Brain pericyte (primary cell): Measurements from ENCODE around the gene SETD3.

ENCODE experiments used
- DNase-seq: peaks from one replicate; pipeline ENCODE4 v3.0.0-alpha.2; 2012; ENCODE audit warnings: low read depth, low spot score

The SETD3 gene

DNA sequence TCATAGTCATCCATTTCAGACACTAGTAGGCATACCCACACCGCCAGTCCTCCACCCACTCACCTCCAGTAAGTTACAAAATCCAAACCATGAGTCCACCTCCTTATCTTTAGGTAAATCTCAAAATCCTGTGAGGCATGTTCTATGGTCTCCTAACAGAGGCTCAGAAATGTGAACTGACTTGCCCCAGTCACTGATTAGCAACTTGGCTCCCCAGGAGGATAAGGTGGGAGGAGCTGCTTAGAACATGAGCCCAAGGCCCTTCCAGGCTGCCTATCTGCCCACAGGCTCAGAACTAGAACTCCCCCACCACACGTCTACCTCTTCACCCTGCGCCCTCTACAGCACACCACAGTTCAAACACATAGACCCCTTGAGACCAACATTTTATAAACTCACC is 19.9 kb downstream of the SETD3 start:
- DNase-seq, result no peak

GRCh38 chr14:99459481-99460100 is 21.1 kb downstream of the SETD3 start:
- no peak for DNase-seq

GRCh38 chr14:99454246-99454645 is 26.4 kb downstream of the SETD3 start:
- DNase-seq, result no peak

DNA sequence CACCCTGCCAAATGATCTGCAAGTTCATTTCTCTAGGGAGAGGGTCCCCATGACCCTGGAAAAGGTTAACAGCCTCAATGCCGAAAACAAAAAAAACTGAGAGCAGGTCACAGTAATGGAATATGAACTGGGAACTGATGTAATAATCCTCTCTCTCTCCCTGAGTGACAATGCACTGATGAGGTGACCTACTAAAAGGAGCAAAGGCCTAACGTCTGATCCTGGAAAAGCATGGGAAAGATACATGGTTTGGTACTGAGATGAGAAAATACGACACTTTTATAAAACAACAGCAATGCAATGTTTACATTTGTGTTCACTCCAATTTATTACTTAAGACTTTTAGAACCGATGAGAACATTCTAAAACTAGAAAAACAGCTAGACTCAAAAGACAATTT is 27.7 kb downstream of the SETD3 start:
- no peak for DNase-seq

GRCh38 chr14:99451234-99451633 is 29.4 kb downstream of the SETD3 start:
- DNase-seq, result no peak

- no peak for DNase-seq
Observed at GRCh38 chr14:99450266-99450665, 30.4 kb downstream of the SETD3 start.

DNA sequence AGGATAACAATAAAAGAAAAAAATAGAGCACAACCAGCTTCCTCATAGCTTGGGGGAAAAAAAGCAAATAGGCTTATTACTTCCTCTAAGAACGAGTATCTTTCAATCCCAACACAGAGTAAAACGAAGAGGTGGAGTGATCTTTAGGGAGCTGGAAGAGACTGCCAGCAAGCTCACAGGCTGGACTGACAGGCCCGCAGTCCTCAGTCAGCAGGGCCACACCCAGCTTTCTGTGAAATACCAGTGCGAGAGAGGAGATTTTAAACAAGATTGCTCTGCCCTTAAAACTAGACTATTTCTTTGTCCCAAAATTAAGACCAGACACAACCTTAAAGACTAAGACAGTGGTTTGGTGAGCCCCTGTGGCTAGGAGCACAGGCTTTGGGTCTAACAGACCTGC is 32.9 kb downstream of the SETD3 start:
- DNase-seq, result no peak

GRCh38 chr14:99445931-99446330 is 34.7 kb downstream of the SETD3 start:
- no peak for DNase-seq

GRCh38 chr14:99441918-99442317 is 38.7 kb downstream of the SETD3 start:
- no peak for DNase-seq

- DNase-seq, result no peak
Observed at GRCh38 chr14:99441157-99441870, 39.3 kb downstream of the SETD3 start.

- no peak for DNase-seq
Observed at GRCh38 chr14:99440278-99440677, 40.4 kb downstream of the SETD3 start.

- DNase-seq, result no peak
Observed at GRCh38 chr14:99437706-99438105, 43.0 kb downstream of the SETD3 start.

DNA sequence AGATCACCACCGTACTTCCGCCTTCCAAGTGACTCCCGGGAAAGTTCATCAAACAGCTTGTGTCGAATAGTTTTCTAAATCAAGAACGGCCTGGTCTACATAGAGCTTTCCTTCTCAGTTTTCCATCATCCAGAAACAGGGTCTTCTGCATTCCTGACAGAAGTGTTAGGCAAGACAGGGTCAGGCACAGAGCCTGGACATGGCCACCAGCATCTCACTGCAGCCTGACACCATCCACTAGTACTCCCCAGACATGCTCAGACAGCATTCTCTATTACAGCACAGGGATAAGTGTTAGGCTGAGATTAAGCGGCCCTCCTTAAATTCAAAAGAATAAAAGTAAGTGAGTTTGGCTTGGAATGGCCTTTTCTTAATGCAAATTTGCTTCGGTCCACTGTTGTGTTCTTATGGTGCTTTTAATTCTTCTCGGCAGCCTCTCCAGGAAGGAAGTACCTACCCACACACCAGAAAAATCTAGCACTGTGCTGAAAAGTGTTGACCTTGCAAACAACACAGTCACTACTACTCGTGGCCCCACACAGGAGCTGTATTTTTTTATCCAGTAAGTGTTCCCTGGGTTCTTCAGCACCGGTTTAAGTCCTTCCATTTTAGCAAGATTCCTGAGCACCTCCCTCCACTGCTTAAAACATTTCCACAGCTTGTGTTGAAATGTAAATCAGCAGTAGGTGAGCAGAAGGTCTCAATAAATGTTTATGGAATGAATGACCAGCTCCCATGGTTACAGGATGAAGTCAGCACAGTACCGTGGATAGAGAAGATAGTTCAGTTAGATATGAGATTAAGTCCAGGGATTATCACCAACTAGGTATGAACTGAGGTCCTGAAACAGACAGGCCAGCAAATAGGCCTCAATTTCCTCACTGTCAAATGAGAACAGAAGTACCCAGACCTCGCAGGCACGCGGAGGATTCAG is 44.1 kb downstream of the SETD3 start:
- no peak for DNase-seq

DNA sequence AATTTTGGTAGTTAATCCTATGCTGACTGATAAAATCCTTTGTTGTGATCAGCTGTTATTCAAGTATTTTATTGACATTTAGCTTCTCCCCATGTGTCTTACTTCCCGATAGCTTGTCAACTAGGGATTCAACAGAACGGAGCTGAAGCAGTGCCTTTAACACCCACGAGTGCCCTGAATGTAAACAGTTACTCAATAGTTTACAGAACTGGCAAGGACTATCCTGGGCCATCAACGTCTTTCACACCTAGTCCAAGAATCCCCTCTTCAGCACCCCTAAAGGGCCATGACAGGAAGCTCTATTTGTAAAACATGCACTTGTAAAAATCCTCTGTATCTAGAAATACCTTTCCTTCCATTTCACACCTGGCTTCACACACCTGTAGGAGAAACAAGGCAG is 45.3 kb downstream of the SETD3 start:
- DNase-seq, result no peak

DNA sequence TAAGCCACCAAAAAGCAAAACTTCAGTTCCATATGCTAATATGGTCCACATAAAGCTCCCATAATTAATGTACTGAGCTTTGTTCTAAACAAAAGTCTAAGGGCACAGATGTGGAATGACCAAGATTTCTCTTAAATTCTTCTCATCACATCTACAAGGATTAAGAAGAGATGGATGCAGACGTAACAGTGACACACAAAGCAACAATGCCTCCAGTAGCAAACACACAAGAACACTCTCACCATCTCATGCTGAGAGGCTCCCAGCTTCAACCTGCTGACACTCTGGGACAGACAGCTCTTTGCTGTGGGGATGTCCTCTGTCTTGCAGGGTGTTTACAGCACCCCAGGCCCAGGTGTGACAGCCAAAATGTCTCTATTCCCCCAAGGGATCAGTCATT is 48.2 kb downstream of the SETD3 start:
- no peak for DNase-seq

- DNase-seq, result no peak
Observed at GRCh38 chr14:99431986-99432385, 48.7 kb downstream of the SETD3 start.

DNA sequence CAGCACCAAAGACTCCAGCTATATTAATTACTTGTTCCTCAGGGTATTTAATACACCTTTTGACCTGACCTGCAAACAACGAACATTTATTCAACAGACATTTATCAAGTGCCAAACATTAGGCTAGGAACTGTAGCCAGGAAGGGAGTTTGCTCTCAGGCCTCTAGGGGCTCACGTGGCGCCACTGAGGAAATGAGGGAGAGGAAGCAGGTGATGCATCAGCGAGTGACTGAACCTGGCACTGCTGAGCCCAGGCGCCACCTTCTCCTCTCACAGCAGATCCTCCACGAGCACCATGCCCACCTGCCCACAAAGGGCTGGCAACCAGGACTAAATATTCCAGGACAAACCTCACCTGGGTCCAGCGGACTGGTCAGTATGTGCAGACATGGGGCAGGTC is 50.2 kb downstream of the SETD3 start:
- no peak for DNase-seq

- DNase-seq, result no peak
Observed at GRCh38 chr14:99427632-99428300, 52.9 kb downstream of the SETD3 start.

DNA sequence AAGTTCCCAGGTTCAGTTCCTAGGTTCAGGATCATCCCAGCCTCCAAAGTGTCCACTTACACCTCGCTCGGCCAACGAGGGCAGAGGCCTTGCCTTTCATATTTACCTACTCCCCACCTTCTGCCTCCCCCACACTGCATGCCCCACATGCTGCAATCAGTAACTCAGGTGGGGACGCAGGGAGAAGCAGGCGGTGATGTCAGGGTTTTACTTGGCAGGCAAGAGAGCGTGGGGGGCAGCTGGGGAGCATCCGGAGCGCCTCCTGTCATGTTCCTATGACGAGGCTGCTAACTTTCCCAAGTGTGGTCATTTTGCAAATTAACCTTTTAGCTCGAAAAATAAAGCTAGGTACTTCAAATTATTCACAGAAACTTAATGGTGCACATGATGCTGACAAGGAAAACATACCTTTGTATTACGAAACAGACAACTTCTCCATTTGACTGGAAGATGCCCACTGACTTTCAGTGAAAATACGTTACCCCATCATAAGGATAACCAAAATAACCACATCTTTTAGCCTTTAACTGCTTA is 53.8 kb downstream of the SETD3 start:
- DNase-seq, result no peak

DNA sequence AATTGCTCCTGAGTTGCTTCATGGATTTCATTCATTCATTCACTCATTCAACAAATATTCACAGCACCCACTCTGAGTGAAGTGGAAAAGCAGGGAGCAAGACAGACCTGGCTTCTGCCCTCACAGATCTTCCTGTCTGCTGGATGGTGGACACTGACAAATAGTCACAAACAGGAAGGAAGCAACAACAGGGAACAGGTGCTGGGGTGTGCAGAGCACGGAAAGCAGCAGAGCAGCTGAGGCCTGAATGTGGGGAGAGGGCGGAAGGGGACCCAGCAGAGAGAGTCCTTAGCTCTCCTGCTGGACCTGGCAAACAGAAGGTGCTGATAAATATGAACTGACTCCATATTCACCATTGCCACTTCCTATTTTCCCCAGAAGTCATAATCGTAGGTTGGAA is 54.4 kb downstream of the SETD3 start:
- no peak for DNase-seq

GRCh38 chr14:99425272-99425681 is 55.4 kb downstream of the SETD3 start:
- no peak for DNase-seq
